ENCODE results near the gene ALDH16A1. TPM values are rescaled to one million over a fixed set of nuclear protein-coding genes. Genes with fewer than 3 reads are reported as not detected.

Gene ALDH16A1
- total and polyA plus RNA-seq, 2 of the 8 experiments (the other 6 are each of a cell fraction or from before 2014, with no cell fraction given): 30.5 to 34.3 TPM

GRCh38 chr19:49473868-49474541 is 21.0 kb downstream of the ALDH16A1 start, which contains the start of gene FLT3LG:
TSS of gene FLT3LG (plus strand) at chr19:49474215. CDS start at chr19:49474640, 425 bp downstream.
- no peak for FAIRE-seq
- no peak for TF ChIP-seq NANOG (IDR thresholded peaks at IDR 0.05; ENCODE audit: insufficient read depth, low read depth, low read length, poor library complexity, severe bottlenecking)
- TF ChIP-seq CEBPB (IDR thresholded peaks at IDR 0.05; ENCODE audit: low read depth, low read length): no peak

More at GRCh38 chr19:49473868-49474541, 21.0 kb downstream of the ALDH16A1 start, which contains the start of gene FLT3LG:
- Histone ChIP-seq H4K5ac (ENCODE audit: insufficient read length, low read depth, low read length) (no peak within 1 kb of the TSS), H3K18ac (ENCODE audit: extremely low read depth, low read length) (peak within 1 kb of the TSS; percentile 83), H3K36me3 (ENCODE audit: control insufficient read depth in 2 of 4, insufficient read depth in 4 of 4, low read length in 3 of 4) (peaks cover 0 to 2% (median 0%) of the 10 kb centered on the region in 4 experiments; a peak in 2 of 8 replicates), H3K9me3 (ENCODE audit: insufficient read depth in 2 of 2, low read depth in 1 of 2, low read length in 1 of 2) (no peaks in the 10 kb centered on the region; a peak in 1 of 4 replicates), H3K23ac (ENCODE audit: insufficient read length) (no peak within 1 kb of the TSS), H3K14ac (ENCODE audit: insufficient read length) (no peak within 1 kb of the TSS), H2BK5ac (ENCODE audit: low read depth, low read length) (no peak within 1 kb of the TSS; the same call in 1 of the 2 replicates), H4K91ac (replicated peaks; ENCODE audit: insufficient read length, low read length) (no peak within 1 kb of the TSS), H2AK5ac (ENCODE audit: low read depth, low read length) (0 out of 2 replicates have a peak within 1 kb of the TSS, but pooled peaks have one; percentile 53), H2BK15ac (ENCODE audit: low read length) (peak within 1 kb of the TSS; percentile 81; the same call in 1 of the 2 replicates), H3K4me3 (ENCODE audit: extremely low read depth in 1 of 4, insufficient read depth in 2 of 4, low read depth in 3 of 4, low read length in 4 of 4) (peak within 1 kb of the TSS in 2 of 4 experiments; percentile 10 to 58; a peak in 3 of 8 replicates), H3K4ac (replicated peaks; ENCODE audit: insufficient read length, low read depth, low read length) (no peak within 1 kb of the TSS), H3K23me2 (ENCODE audit: low read depth, low read length) (no peaks in the 10 kb centered on the region; the same call in 1 of the 2 replicates), H2BK120ac (replicated peaks; ENCODE audit: low read depth, low read length) (no peak within 1 kb of the TSS), H2BK20ac (ENCODE audit: low read length) (no peak within 1 kb of the TSS), H4K8ac (ENCODE audit: extremely low read depth, insufficient read depth, low read length) (no peak within 1 kb of the TSS; the same call in 1 of the 2 replicates), H3K79me2 (ENCODE audit: control insufficient read depth in 1 of 2, insufficient read depth in 2 of 2, low read length in 2 of 2) (no peaks in the 10 kb centered on the region), H3K27me3 (replicated peaks in 1 of 4; ENCODE audit: control insufficient read depth in 3 of 4, extremely low read depth in 1 of 4, insufficient read depth in 3 of 4, low read length in 3 of 4) (peaks cover 0 to 5% (median 0%) of the 10 kb centered on the region in 4 experiments; a peak in 4 of 7 replicates), H3K79me1 (ENCODE audit: low read depth, low read length) (no peaks in the 10 kb centered on the region), H3K9ac (replicated peaks in 1 of 4; ENCODE audit: extremely low read depth in 1 of 4, low read depth in 3 of 4, low read length in 3 of 4) (no peak within 1 kb of the TSS), H4K20me1 (replicated peaks in 1 of 2; ENCODE audit: control insufficient read depth in 1 of 2, insufficient read depth in 2 of 2, low read length in 2 of 2) (no peaks in the 10 kb centered on the region), H3K4me1 (replicated peaks in 1 of 4; ENCODE audit: control insufficient read depth in 3 of 4, insufficient read depth in 4 of 4, low read length in 3 of 4) (peaks cover 0 to 5% (median under 1%) of the 10 kb centered on the region in 4 experiments; a peak in 3 of 7 replicates), H3K4me2 (ENCODE audit: insufficient read depth in 1 of 2, low read depth in 2 of 2, low read length in 2 of 2) (peak within 1 kb of the TSS; percentile 9 to 48), H2AFZ (ENCODE audit: low read length) (no peak within 1 kb of the TSS), H2BK12ac (ENCODE audit: low read depth, low read length) (peak within 1 kb of the TSS; percentile 50; the same call in 1 of the 2 replicates), H3K27ac (ENCODE audit: low read depth, low read length) (no peak within 1 kb of the TSS), H3K56ac (replicated peaks; ENCODE audit: insufficient read length, low read depth, low read length) (no peak within 1 kb of the TSS)
- peak in 1 of 2 experiments; percentile 90 for DNase-seq (ENCODE audit: low read depth in 1 of 2, low spot score in 2 of 2)
- 12% methylated on average over 21 of the region's 33 CpGs; no CpG with 5 or more reads in 1 of the 2 experiments for WGBS, 2 experiments (ENCODE audit: extremely low coverage in 1 of 2, insufficient coverage in 1 of 2, insufficient read length in 1 of 2, insufficient replicate concordance in 2 of 2, low coverage in 1 of 2, low lambda C conversion rate in 2 of 2, missing lambda C conversion rate in 1 of 2)
- POLR2A ChIA-PET (ENCODE audit: partially characterized antibody): interaction anchor here (0.6 to 6.8 kb wide), 8 partner anchors 11 to 918 kb away, joined by 4 to 50 read pairs (median 6); partner anchors contain the start of genes ALDH16A1, PIH1D1 and RPS11
- CTCF ChIA-PET (ENCODE audit: partially characterized antibody): interaction anchor here (0.7 to 3.5 kb wide), 13 partner anchors 8 to 165 kb away, joined by 3 to 28 read pairs (median 6); partner anchors contain the start of gene ALDH16A1

Data from H1 (cell line).